ENCODE measurements around the gene TBC1D22A.

Gene TBC1D22A

GRCh38 chr22:46883092-46883910, 120.9 kb downstream of the TBC1D22A start:
- no peak overlapping the region for H3K4me2 ChIP-seq (ENCODE audit: low read length)
- no peaks in the 10 kb centered on the region for H3K79me2 ChIP-seq (ENCODE audit: insufficient read depth, low read length)
- H3K9me2 ChIP-seq (ENCODE audit: low read depth, low read length) = no peaks in the 10 kb centered on the region
- H2AFZ ChIP-seq (ENCODE audit: low read length) = no peak overlapping the region
- no peaks in the 10 kb centered on the region for H3K9me3 ChIP-seq (ENCODE audit: low read length)
- peaks cover 24% of the 10 kb centered on the region; the same call in 1 of the 2 replicates for H3K36me3 ChIP-seq (ENCODE audit: insufficient read depth, low read length)
- no peak overlapping the region for H3K4me3 ChIP-seq (ENCODE audit: low read depth, low read length, poor library complexity, severe bottlenecking)
- H3K9ac ChIP-seq (ENCODE audit: low read length) = no peak overlapping the region
- H3K27ac ChIP-seq (ENCODE audit: low read depth, low read length, poor library complexity, severe bottlenecking) = no peak overlapping the region
- no peaks in the 10 kb centered on the region for H3F3A ChIP-seq (ENCODE audit: insufficient read depth, low read length)
- no peaks in the 10 kb centered on the region for H3K27me3 ChIP-seq (ENCODE audit: insufficient read depth, low read length)
- H3K4me1 ChIP-seq (ENCODE audit: insufficient read depth, low read length, severe bottlenecking) = no peaks in the 10 kb centered on the region
- H4K20me1 ChIP-seq (ENCODE audit: insufficient read depth, low read length) = no peaks in the 10 kb centered on the region
- TF ChIP-seq EZH2 (IDR thresholded peaks at IDR 0.05; ENCODE audit: borderline replicate concordance, low read length) (no peak), CTCF (IDR thresholded peaks at IDR 0.05; ENCODE audit: low read length) (no peak)

- Histone ChIP-seq H3K4me3 (ENCODE audit: low read depth, low read length, poor library complexity, severe bottlenecking) (no peak overlapping the region), H3K36me3 (ENCODE audit: insufficient read depth, low read length) (peaks cover 30% of the 10 kb centered on the region; the same call in 1 of the 2 replicates), H3K4me2 (ENCODE audit: low read length) (no peak overlapping the region), H2AFZ (ENCODE audit: low read length) (no peak overlapping the region), H3K27me3 (ENCODE audit: insufficient read depth, low read length) (no peaks in the 10 kb centered on the region), H3K9me3 (ENCODE audit: low read length) (no peaks in the 10 kb centered on the region), H3K9ac (ENCODE audit: low read length) (no peak overlapping the region), H4K20me1 (ENCODE audit: insufficient read depth, low read length) (no peaks in the 10 kb centered on the region), H3F3A (ENCODE audit: insufficient read depth, low read length) (no peaks in the 10 kb centered on the region), H3K4me1 (ENCODE audit: insufficient read depth, low read length, severe bottlenecking) (no peaks in the 10 kb centered on the region), H3K9me2 (ENCODE audit: low read depth, low read length) (no peaks in the 10 kb centered on the region), H3K79me2 (ENCODE audit: insufficient read depth, low read length) (no peaks in the 10 kb centered on the region), H3K27ac (ENCODE audit: low read depth, low read length, poor library complexity, severe bottlenecking) (no peak overlapping the region)
- TF ChIP-seq CTCF (IDR thresholded peaks at IDR 0.05; ENCODE audit: low read length) (no peak), EZH2 (IDR thresholded peaks at IDR 0.05; ENCODE audit: borderline replicate concordance, low read length) (no peak)
These were observed 121.9 kb downstream of the TBC1D22A start for GRCh38 chr22:46884365-46884764.

GRCh38 chr22:46887978-46888377, 125.5 kb downstream of the TBC1D22A start:
- no peak overlapping the region for H3K4me3 ChIP-seq (ENCODE audit: low read depth, low read length, poor library complexity, severe bottlenecking)
- H3K9ac ChIP-seq (ENCODE audit: low read length) = no peak overlapping the region
- H2AFZ ChIP-seq (ENCODE audit: low read length) = no peak overlapping the region
- no peaks in the 10 kb centered on the region for H3F3A ChIP-seq (ENCODE audit: insufficient read depth, low read length)
- H3K27ac ChIP-seq (ENCODE audit: low read depth, low read length, poor library complexity, severe bottlenecking) = no peak overlapping the region
- H3K9me2 ChIP-seq (ENCODE audit: low read depth, low read length) = no peaks in the 10 kb centered on the region
- peaks cover 51% of the 10 kb centered on the region for H3K36me3 ChIP-seq (ENCODE audit: insufficient read depth, low read length)
- TF ChIP-seq EZH2 (IDR thresholded peaks at IDR 0.05; ENCODE audit: borderline replicate concordance, low read length) (no peak), CTCF (IDR thresholded peaks at IDR 0.05; ENCODE audit: low read length) (no peak)
- H3K4me1 ChIP-seq (ENCODE audit: insufficient read depth, low read length, severe bottlenecking) = no peaks in the 10 kb centered on the region
- H3K27me3 ChIP-seq (ENCODE audit: insufficient read depth, low read length) = no peaks in the 10 kb centered on the region
- no peaks in the 10 kb centered on the region for H3K79me2 ChIP-seq (ENCODE audit: insufficient read depth, low read length)
- no peaks in the 10 kb centered on the region for H4K20me1 ChIP-seq (ENCODE audit: insufficient read depth, low read length)
- no peaks in the 10 kb centered on the region for H3K9me3 ChIP-seq (ENCODE audit: low read length)
- no peak overlapping the region for H3K4me2 ChIP-seq (ENCODE audit: low read length)
